Esophagus squamous epithelium (tissue), 5 donors: ENCODE results near the gene NRXN3. TPM values are rescaled to one million over a fixed set of nuclear protein-coding genes. Genes with fewer than 3 reads are reported as not detected.

Experiments
- DNase-seq: peaks from one replicate; lab custom pipeline; 2025; lab: John Stamatoyannopoulos, UW
- H3K27ac ChIP-seq, 4 donors: fragments of 200-600 bp; sonication (generic); one replicate each; pipeline ENCODE4 v1.5.1; 2016 to 2019; ENCODE audit warnings: mild to moderate bottlenecking in 1 of 4
- H3K27me3 ChIP-seq, 4 donors: fragments of 200-600 bp; sonication (generic); 1 replicate in 3 of 4; 2 replicates in 1 of 4; pipeline versions ENCODE4 v1.5.1 to v1.6.0; 2017 to 2021; ENCODE audit warnings: antibody characterized with exemption in 1 of 4
- H3K36me3 ChIP-seq, 3 donors: fragments of 200-600 bp; sonication (generic); one replicate each; pipeline ENCODE4 v1.5.1; 2016 to 2019
- H3K4me1 ChIP-seq, 3 donors: fragments of 200-600 bp; sonication (generic); one replicate each; pipeline ENCODE4 v1.5.1; 2017 to 2019
- H3K4me3 ChIP-seq, 4 donors: fragments of 200-600 bp; sonication (generic); 1 replicate in 3 of 4; 2 replicates in 1 of 4; pipeline ENCODE4 v1.5.1; 2016 to 2019; ENCODE audit warnings: mild to moderate bottlenecking in 2 of 4, moderate library complexity in 1 of 4
- H3K9me3 ChIP-seq, 3 donors: fragments of 200-600 bp; sonication (generic); one replicate each; pipeline ENCODE4 v1.5.1; 2016 to 2019
- POLR2A ChIP-seq, 4 donors: fragments of 450-650 bp; IDR thresholded peaks; one replicate each; pipeline ENCODE4 v1.6.1; 2017; ENCODE audit warnings: antibody characterized with exemption in 4 of 4, mild to moderate bottlenecking in 4 of 4, moderate library complexity in 3 of 4
- WGBS, 2 donors: methylation state at CpG; one replicate each; pipeline ENCODE4 v1.1.5; 2018; 5-methylcytosine and 5-hydroxymethylcytosine counted together
- intact Hi-C: fragments of 100-400 bp; cut with DNase I; formaldehyde crosslinking; loops from one replicate; pipeline ENCODE4 v1.15.0; 2022
- total RNA-seq, 4 donors: library from RNA; depleted of rRNA; stranded (reverse); fragments of >200 nt; gene quantifications; one replicate each; pipeline ENCODE4 v1.1.0, GENCODE V29; 2016
- TF ChIP-seq, protein P1 (sequence below), 6 experiments: fragments of 450-650 bp in 4 of 6; fragments of 200-600 bp in 2 of 6; sonication (generic) in 2 of 6; IDR thresholded peaks; one replicate each; pipeline ENCODE4 v1.5.1; 2016 to 2019; ENCODE audit warnings: antibody characterized with exemption in 6 of 6, mild to moderate bottlenecking in 4 of 6, moderate library complexity in 4 of 6
- donor health status: DM: yes; HTN: yes; CAD: no.

Gene NRXN3
- total RNA-seq, 4 donors from 2014 or later: 0.30 to 15.8 (median 1.5) TPM

DNA sequence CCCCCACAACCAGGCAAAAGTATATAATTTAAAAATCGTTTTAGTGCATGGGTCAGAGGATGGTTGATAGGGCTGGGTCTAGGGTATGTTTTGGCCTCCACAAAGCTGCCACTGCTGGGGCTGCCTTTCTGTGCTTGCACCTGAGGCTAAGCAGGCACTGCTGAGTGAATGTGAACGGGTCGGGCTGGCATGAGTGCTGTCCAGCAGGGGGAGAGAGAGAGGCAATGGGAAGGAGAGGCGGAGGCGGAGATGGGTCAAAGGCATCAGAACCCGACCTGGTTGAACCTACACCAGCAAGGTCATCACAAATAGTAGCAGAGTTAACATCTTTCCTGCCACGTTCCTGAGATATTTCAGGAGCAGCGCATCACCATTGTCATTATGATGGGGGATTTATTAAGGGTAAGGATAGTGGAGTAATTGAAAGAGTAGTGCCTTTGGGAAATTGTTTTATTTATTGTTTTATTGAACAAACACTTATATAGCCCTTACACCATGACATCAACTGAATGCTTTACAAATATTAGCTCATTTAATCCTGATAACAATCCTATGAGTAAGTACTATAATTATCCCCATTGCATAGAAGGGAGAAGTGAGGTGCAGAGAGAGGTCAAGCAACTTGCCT is 5.8 kb upstream of the NRXN3 start:
- WGBS, 2 donors: 17 to 21% methylated on average over 8 of the region's 8 CpGs
- no peaks in the 10 kb centered on the region for H3K4me1 ChIP-seq
- H3K36me3 ChIP-seq: no peaks in the 10 kb centered on the region
- intact Hi-C loops: no loop called here
- TF ChIP-seq, protein P1, sequence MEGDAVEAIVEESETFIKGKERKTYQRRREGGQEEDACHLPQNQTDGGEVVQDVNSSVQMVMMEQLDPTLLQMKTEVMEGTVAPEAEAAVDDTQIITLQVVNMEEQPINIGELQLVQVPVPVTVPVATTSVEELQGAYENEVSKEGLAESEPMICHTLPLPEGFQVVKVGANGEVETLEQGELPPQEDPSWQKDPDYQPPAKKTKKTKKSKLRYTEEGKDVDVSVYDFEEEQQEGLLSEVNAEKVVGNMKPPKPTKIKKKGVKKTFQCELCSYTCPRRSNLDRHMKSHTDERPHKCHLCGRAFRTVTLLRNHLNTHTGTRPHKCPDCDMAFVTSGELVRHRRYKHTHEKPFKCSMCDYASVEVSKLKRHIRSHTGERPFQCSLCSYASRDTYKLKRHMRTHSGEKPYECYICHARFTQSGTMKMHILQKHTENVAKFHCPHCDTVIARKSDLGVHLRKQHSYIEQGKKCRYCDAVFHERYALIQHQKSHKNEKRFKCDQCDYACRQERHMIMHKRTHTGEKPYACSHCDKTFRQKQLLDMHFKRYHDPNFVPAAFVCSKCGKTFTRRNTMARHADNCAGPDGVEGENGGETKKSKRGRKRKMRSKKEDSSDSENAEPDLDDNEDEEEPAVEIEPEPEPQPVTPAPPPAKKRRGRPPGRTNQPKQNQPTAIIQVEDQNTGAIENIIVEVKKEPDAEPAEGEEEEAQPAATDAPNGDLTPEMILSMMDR (IDR thresholded peaks at IDR 0.05): peak in 2 of 6 experiments; percentile 17 to 33
- no peak for TF ChIP-seq POLR2A (IDR thresholded peaks at IDR 0.05)
- H3K27me3 ChIP-seq: peaks cover 0 to 47% (median 0%) of the 10 kb centered on the region in 4 donors
- no peaks in the 10 kb centered on the region for H3K9me3 ChIP-seq
- H3K27ac ChIP-seq: no peak overlapping the region
- H3K4me3 ChIP-seq: no peak overlapping the region
- no peak for DNase-seq

DNA sequence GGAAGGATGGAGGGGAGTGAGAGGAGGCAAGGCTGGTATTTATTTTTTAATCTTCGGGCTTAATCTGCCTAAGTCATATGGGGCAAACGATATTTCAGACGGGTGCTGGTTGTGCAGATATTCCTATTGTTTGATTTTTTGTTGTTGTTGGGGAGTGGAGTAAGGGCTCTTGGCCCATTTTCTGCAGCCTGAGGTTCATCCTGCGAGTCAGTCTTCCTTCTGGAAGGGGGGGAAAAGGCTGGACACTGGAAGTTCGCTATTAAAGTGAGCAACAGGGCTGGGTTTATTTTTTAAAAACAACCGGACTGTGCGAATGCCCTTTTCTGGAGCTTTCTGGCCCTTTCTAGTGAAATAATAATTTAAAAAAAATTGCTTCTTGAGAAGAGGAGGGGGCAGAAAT is 2.3 kb downstream of the NRXN3 start:
- intact Hi-C loops: no loop called here
- Histone ChIP-seq H3K4me3 (no peak overlapping the region), H3K36me3 (no peaks in the 10 kb centered on the region), H3K9me3 (no peaks in the 10 kb centered on the region), H3K27ac (no peak overlapping the region), H3K4me1 (no peaks in the 10 kb centered on the region), H3K27me3 (peaks cover 0 to 40% (median 0%) of the 10 kb centered on the region in 4 donors)
- 78 to 81% methylated on average over 7 of the region's 7 CpGs for WGBS, 2 donors
- TF ChIP-seq POLR2A (IDR thresholded peaks at IDR 0.05): no peak
- TF ChIP-seq, protein P1 (IDR thresholded peaks at IDR 0.05): no peak
- no peak for DNase-seq

DNA sequence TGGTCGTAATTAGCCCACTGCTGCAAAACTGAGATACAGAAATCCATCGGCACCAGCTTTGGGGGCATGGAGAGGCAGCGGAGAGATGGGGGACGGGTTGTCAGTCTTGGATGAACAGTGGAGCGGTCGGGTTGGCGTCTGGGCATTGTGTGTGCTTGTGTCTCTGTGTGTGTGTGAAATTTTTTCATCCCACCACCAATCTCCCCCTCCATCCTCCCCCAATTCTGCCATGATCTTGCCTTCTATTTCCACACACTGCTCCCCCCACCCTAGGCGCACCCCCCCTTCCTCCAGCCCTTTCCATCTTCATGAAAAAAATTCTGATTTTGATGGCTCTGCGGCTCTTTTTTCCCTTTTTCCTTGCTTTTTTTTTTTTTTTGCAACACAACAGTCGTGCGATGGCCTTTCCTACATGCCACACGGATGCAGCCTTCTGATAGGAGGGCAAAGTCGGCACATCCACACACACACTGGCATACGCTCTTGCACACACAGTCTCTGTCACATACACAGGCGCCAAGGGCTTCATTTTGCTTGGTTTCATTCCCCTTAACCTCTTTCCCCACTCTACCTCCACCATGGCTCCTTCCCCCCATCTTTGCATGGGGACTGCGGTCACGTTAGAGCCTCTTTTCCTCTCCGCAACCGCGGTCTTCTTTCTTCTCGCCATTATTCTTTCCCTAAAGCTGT is 3.3 kb downstream of the NRXN3 start:
- no peak overlapping the region for H3K27ac ChIP-seq
- peaks cover 0 to 33% (median 0%) of the 10 kb centered on the region in 4 donors for H3K27me3 ChIP-seq
- H3K4me3 ChIP-seq: no peak overlapping the region
- H3K4me1 ChIP-seq: no peaks in the 10 kb centered on the region
- no peaks in the 10 kb centered on the region for H3K36me3 ChIP-seq
- TF ChIP-seq, protein P1 (IDR thresholded peaks at IDR 0.05): no peak
- TF ChIP-seq POLR2A (IDR thresholded peaks at IDR 0.05): no peak
- H3K9me3 ChIP-seq: no peaks in the 10 kb centered on the region
- DNase-seq: no peak
- WGBS, 2 donors: 84 to 87% methylated on average over 21 of the region's 21 CpGs
- intact Hi-C loops: no loop called here

DNA sequence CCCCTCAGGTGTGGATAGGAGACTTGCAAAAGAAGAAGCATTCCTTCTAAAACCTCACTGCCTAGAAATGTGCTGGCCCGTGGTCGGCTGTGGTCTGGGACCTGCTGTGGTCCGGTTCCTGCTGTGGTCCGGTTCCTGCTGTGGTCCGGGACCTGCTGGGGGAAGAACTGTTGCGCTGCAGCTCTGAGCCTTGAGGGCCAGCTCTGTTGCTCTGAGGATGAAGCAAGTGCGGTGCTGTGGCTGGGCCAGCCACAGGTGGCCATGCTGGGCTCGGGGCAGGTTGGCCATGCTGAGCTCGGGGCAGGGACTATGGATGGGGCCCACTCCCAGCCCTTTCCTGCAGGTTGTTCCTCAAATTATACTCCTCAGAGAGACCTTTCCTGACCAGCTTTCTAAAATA is 5.2 kb downstream of the NRXN3 start:
- Histone ChIP-seq H3K27ac (no peak overlapping the region), H3K4me1 (no peaks in the 10 kb centered on the region), H3K36me3 (no peaks in the 10 kb centered on the region), H3K9me3 (no peaks in the 10 kb centered on the region), H3K4me3 (no peak overlapping the region), H3K27me3 (peaks cover 0 to 22% (median 0%) of the 10 kb centered on the region in 4 donors)
- DNase-seq: no peak
- WGBS, 2 donors: 83 to 90% methylated on average over 2 to 4 of the region's 9 CpGs
- no peak for TF ChIP-seq POLR2A (IDR thresholded peaks at IDR 0.05)
- TF ChIP-seq, protein P1 (IDR thresholded peaks at IDR 0.05): no peak
- intact Hi-C loops: no loop called here

DNA sequence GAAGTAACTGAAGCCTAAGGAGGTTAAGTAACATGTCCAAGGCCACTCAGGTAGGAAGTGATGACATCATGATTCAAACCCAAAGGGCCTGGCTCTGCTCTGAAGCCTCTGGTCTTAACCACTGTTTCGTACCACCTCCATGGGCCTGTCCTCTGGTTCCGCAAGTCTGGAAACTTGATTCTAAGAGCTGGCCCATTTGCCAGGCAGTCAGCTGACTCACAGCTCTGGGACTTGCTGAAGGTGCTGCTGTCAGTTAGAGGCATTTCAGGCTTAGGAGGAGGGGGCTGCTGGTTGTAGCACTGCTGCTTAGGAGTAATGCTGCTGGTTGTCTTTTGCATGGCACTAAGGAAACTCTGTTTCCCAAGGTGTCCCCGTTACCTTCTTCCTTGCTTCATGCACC is 7.9 kb downstream of the NRXN3 start:
- Histone ChIP-seq H3K27ac (no peak overlapping the region), H3K4me3 (no peak overlapping the region), H3K27me3 (peaks cover 0 to 8% (median 0%) of the 10 kb centered on the region in 4 donors), H3K4me1 (no peaks in the 10 kb centered on the region), H3K9me3 (no peaks in the 10 kb centered on the region), H3K36me3 (no peaks in the 10 kb centered on the region)
- intact Hi-C loops: no loop called here
- WGBS, 2 donors: 92 to 94% methylated on average over 2 of the region's 3 CpGs
- TF ChIP-seq, protein P1 (IDR thresholded peaks at IDR 0.05): no peak
- TF ChIP-seq POLR2A (IDR thresholded peaks at IDR 0.05): no peak
- no peak for DNase-seq
